CD4-positive, alpha-beta T cell (primary cell): ENCODE data around the gene FAIM. TPM values are rescaled to one million over a fixed set of nuclear protein-coding genes. Genes with fewer than 3 reads are reported as not detected.
"Not testable (repeated sequence)": the region's sequence is repeated elsewhere in the genome, so short reads cannot be mapped to it uniquely, and the experiment has no call there.

Experiments used
- ATAC-seq: fragments of 200-7000 bp; cut with Tn5 transposase; one replicate; pipeline ENCODE4 v1.10.0; 2022; ENCODE audit warnings: mild to moderate bottlenecking; ENCODE audit not compliant: poor library complexity
- CTCF ChIA-PET: fragments of 350-600 bp; sonication (Branson Sonifier 250); formaldehyde crosslinking; loops from one replicate; lab custom pipeline; 2021; ENCODE audit warnings: antibody characterized with exemption, inconsistent platforms; lab: Charles Lee
- POLR2A ChIA-PET: fragments of 350-600 bp; sonication (Branson Sonifier 250); formaldehyde crosslinking; loops from one replicate; lab custom pipeline; 2021; ENCODE audit warnings: antibody characterized with exemption, inconsistent platforms; lab: Charles Lee
- DNase-seq, 14 experiments: peaks; one replicate each; pipeline ENCODE4 v3.0.0-alpha.2; 2013 to 2020; ENCODE audit warnings: mixed read lengths in 2 of 14
- H3K27ac ChIP-seq, 2 donors: one replicate each; pipeline versions ENCODE4 v1.5.1 to v1.7.0; 2013; ENCODE audit warnings: low read length in 2 of 2, low read depth in 1 of 2, mild to moderate bottlenecking in 1 of 2
- H3K27me3 ChIP-seq, 2 experiments: 1 replicate in 1 of 2; 2 replicates in 1 of 2; pipeline versions ENCODE4 v1.6.1 to v1.7.0; 2013; ENCODE audit warnings: low read length in 2 of 2, control low read depth in 1 of 2, mild to moderate bottlenecking in 1 of 2, moderate library complexity in 1 of 2; ENCODE audit not compliant: insufficient read depth in 2 of 2, control insufficient read depth in 1 of 2
- H3K36me3 ChIP-seq: one replicate; pipeline ENCODE4 v1.6.1; 2013; ENCODE audit warnings: low read length, control low read depth; ENCODE audit not compliant: insufficient read depth
- H3K4me1 ChIP-seq: one replicate; pipeline ENCODE4 v1.6.1; 2013; ENCODE audit warnings: low read length, control low read depth; ENCODE audit not compliant: insufficient read depth
- H3K4me3 ChIP-seq: one replicate; pipeline ENCODE4 v1.5.1; 2013; ENCODE audit warnings: mild to moderate bottlenecking, low read length, moderate library complexity
- H3K9me3 ChIP-seq, 2 experiments: 1 replicate in 1 of 2; 2 replicates in 1 of 2; pipeline versions ENCODE4 v1.6.1 to v1.7.0; 2013; ENCODE audit warnings: low read length in 2 of 2, mild to moderate bottlenecking in 2 of 2, control low read depth in 1 of 2, moderate library complexity in 1 of 2; ENCODE audit not compliant: control insufficient read depth in 1 of 2, insufficient read depth in 1 of 2
- H3K27ac Mint-ChIP-seq: one replicate; pipeline ENCODE4 v1.8.0; 2020; ENCODE audit warnings: mixed read lengths
- H3K27me3 Mint-ChIP-seq: one replicate; pipeline ENCODE4 v1.8.0; 2021; ENCODE audit warnings: mixed read lengths
- H3K36me3 Mint-ChIP-seq: one replicate; pipeline ENCODE4 v1.8.0; 2021; ENCODE audit warnings: low read depth, mixed read lengths
- H3K4me1 Mint-ChIP-seq: one replicate; pipeline ENCODE4 v1.8.0; 2021; ENCODE audit warnings: low read depth, mixed read lengths
- H3K4me3 Mint-ChIP-seq: one replicate; pipeline ENCODE4 v1.8.0; 2020; ENCODE audit warnings: mild to moderate bottlenecking, mixed read lengths
- H3K9me3 Mint-ChIP-seq: one replicate; pipeline ENCODE4 v1.8.0; 2020; ENCODE audit warnings: mixed read lengths
- CTCF ChIP-seq: fragments of 200-600 bp; IDR thresholded peaks from one replicate; pipeline ENCODE4 v1.8.0; 2022; ENCODE audit warnings: antibody characterized with exemption, mild to moderate bottlenecking
- intact Hi-C, 2 experiments: fragments of 100-400 bp; cut with DNase I in 1 of 2; cut with micrococcal nuclease in 1 of 2; formaldehyde crosslinking; loops; one replicate each; pipeline versions ENCODE4 v1.15.1 to v1.9.0; 2023 to 2025; cut with DNase I, micrococcal nuclease
- total RNA-seq, 174 experiments: library from RNA in 2 of 174; stranded (reverse) in 2 of 174; gene quantifications; one replicate each; pipeline ENCODE4 v1.2.3 and lab custom pipeline; 2021 to 2026

The FAIM gene
- total RNA-seq, 2 experiments from 2014 or later = 1.5 to 1.6 TPM

- TF ChIP-seq CTCF = no peak
- DNase-seq (no peak), ATAC-seq (no peak)
- H3K9me3 ChIP-seq = no peaks in the 10 kb centered on the region
- no peak overlapping the region for H3K27ac ChIP-seq
- no peaks in the 10 kb centered on the region for H3K9me3 Mint-ChIP-seq
- H3K27ac Mint-ChIP-seq = no peak overlapping the region
- H3K4me3 Mint-ChIP-seq = no peak overlapping the region
- no peaks in the 10 kb centered on the region for H3K36me3 ChIP-seq
- H3K4me1 ChIP-seq = no peaks in the 10 kb centered on the region
- H3K4me1 Mint-ChIP-seq = no peaks in the 10 kb centered on the region
- intact Hi-C loops = no loop called here
- H3K27me3 Mint-ChIP-seq = no peaks in the 10 kb centered on the region
- peaks cover 74% of the 10 kb centered on the region for H3K36me3 Mint-ChIP-seq
- no peaks in the 10 kb centered on the region for H3K27me3 ChIP-seq
- ChIA-PET CTCF (no interaction called here), POLR2A (no interaction called here)
- H3K4me3 ChIP-seq = no peak overlapping the region
Measured at GRCh38 chr3:138567403-138567802, 41.2 kb upstream of the FAIM start.

GRCh38 chr3:138569090-138569489, 39.5 kb upstream of the FAIM start:
- Histone ChIP-seq H3K27me3 (no peaks in the 10 kb centered on the region), H3K4me1 (no peaks in the 10 kb centered on the region), H3K9me3 (peaks cover 0 to 4% of the 10 kb centered on the region in 2 experiments), H3K27ac (no peak overlapping the region), H3K4me3 (no peak overlapping the region), H3K36me3 (no peaks in the 10 kb centered on the region)
- Mint-ChIP-seq H3K27me3 (no peaks in the 10 kb centered on the region), H3K9me3 (peaks cover 10% of the 10 kb centered on the region), H3K4me3 (no peak overlapping the region), H3K4me1 (no peaks in the 10 kb centered on the region), H3K27ac (no peak overlapping the region), H3K36me3 (peaks cover 74% of the 10 kb centered on the region)
- DNase-seq (no peak), ATAC-seq (no peak)
- TF ChIP-seq CTCF = no peak
- ChIA-PET CTCF (no interaction called here), POLR2A (no interaction called here)
- intact Hi-C loops = no loop called here

GRCh38 chr3:138569624-138570023, 38.9 kb upstream of the FAIM start:
- H3K27me3 Mint-ChIP-seq, DNase-seq, H3K27ac Mint-ChIP-seq, H3K27ac ChIP-seq, H3K27me3 ChIP-seq, H3K4me3 ChIP-seq, POLR2A ChIA-PET, H3K36me3 ChIP-seq, H3K9me3 ChIP-seq, H3K4me1 ChIP-seq, H3K4me1 Mint-ChIP-seq, intact Hi-C loops, H3K4me3 Mint-ChIP-seq, CTCF ChIA-PET, ATAC-seq: not testable (repeated sequence)
- peaks cover 10% of the 10 kb centered on the region for H3K9me3 Mint-ChIP-seq
- H3K36me3 Mint-ChIP-seq = peaks cover 70% of the 10 kb centered on the region

GRCh38 chr3:138573138-138573537, 35.4 kb upstream of the FAIM start:
- no peaks in the 10 kb centered on the region for H3K27me3 ChIP-seq
- Mint-ChIP-seq H3K9me3 (peaks cover 10% of the 10 kb centered on the region), H3K27ac (no peak overlapping the region), H3K4me1 (peaks cover 8% of the 10 kb centered on the region), H3K36me3 (peaks cover 58% of the 10 kb centered on the region), H3K27me3 (no peaks in the 10 kb centered on the region), H3K4me3 (no peak overlapping the region)
- no peak for ATAC-seq
- TF ChIP-seq CTCF = no peak
- ChIA-PET CTCF (no interaction called here), POLR2A (no interaction called here)
- peaks cover 4% of the 10 kb centered on the region for H3K4me1 ChIP-seq
- H3K36me3 ChIP-seq = no peaks in the 10 kb centered on the region
- H3K4me3 ChIP-seq = no peak overlapping the region
- no peak overlapping the region for H3K27ac ChIP-seq
- intact Hi-C loops = no loop called here
- peaks cover 0 to 6% of the 10 kb centered on the region in 2 experiments for H3K9me3 ChIP-seq
- no peak for DNase-seq
